GM19025 (cell line): Measurements from ENCODE around the gene CASP7.
"Not testable (repeated sequence)": the region's sequence is repeated elsewhere in the genome, so short reads cannot be mapped to it uniquely, and the experiment has no call there.

Experiments used
- ATAC-seq: cut with Tn5 transposase; IDR thresholded peaks from one replicate; pipeline ENCODE4 v1.9.1; 2021; ENCODE audit warnings: mild to moderate bottlenecking, low read depth, moderate library complexity; ENCODE audit not compliant: unreplicated experiment

CASP7 gene

DNA sequence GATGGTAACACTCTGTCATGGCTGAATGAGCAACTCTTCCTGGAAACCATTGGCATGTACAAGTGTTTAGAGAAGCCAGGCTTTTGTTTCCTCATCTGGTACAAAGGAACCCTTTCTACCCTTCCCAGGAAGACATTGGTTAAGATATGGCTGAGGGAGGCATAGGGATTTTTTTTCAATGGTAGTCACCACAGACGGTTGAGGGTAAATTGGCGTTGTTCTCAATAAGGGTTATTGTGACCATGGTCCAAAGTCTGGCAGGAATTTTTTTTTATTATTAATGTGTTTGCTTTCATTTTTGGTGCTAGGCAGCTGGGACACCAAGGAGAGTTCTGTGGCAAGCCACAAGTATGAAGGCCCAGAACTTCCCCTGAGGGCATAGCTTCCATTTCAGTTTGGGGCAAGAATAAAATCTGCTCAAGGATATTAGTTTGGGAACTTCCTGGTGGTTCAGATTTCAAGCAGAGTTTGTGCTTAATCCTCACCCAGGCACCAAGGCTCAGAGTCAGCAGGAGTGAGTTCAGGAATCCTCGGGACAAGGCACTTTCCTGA, 71.5 kb downstream of the CASP7 start, which contains the start of gene PLEKHS1:
PLEKHS1 (plus strand) TSS at position 502 of the 552 bp plus-strand sequence. CDS start 3,596 bp downstream, outside the sequence.
- ATAC-seq = no peak

DNA sequence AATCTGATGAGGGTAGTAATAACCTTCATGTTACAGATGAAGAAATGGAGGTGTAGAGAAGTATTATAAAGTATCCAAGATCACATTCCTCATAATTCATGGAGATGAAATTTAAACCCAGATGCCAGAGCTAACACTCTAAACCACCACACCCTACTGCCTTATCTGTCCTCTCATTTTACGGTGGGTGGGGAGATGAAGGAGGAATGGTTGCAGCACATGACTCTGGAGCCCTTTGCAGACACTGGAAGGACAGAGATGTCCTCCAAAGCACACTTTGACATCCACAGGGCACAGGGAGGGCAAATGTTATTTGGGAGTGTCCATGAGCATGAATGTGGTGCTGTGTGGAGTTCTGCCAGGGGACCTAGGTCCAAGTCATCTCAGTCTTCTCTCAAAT, 72.8 kb downstream of the CASP7 start:
- ATAC-seq = no peak

DNA sequence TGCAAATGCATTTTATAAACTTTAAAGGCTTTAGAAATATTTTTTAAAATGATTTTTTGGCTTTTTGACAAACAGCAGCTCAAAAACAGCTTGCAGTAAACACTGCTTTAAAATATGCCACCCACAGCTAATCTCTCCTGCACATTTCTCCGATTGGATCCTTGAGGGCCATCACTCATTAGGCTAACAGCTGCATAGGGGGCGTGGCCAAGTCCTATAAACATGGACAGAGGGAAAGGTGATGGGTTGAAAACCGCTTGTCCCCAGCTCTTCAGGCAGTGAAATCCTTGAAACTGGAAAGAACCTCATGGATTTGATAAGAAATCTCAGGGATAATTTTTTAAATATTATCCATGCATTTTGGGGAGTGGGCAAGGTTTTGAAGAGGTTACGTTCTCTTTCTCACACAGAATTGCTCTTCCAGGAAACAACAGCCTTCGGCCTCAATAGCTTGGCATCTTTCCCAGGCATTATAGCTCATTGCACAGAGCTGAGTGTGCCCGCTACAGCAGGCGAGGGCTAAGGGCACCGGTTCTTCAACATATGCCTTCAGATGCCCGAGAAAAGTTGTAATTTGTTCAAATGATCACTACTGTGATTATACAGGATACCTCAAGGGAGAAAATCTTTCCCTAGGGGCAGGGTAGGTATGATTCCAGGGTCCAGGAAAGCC, 73.4 kb downstream of the CASP7 start:
- ATAC-seq = no peak

DNA sequence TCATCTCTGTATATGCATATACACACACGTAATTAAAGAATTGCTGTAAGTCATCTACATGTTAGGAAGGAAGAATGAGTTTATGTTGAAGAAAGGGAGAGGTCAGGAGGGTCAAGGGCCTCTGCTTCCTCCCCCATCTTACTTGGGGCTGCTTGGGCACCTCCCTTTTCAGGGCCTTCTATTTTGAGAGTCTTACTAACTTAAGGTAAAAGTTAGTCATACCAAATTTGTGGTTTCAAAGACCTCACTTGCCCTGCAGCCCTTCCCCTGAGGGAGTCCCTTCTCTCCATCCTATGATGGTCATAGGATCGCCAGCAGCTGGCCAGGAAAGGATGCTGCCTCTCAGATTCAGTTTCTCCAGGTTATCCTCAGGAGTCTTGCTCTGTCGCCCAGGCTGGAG, 74.4 kb downstream of the CASP7 start:
- peak; percentile 53 for ATAC-seq

DNA sequence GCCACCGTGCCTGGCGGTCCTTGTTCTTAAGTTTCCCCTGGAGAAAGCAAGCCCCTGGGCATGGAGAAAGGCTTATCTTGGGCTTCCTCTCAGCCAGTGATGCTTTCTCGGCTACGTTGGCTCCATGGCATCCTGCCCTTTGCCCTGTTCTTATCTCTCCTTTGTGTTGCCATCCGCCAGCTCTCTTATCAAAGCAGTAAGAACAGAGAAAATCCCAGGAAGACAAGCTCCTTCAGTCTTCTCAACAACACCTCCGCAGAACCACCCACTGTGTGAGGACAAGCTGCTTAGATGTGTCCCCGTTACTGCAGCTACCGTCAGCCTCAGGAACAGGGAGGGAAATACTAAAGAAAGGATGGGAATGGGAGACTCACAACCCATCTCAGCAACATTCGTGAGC, 75.1 kb downstream of the CASP7 start:
- ATAC-seq = no peak

DNA sequence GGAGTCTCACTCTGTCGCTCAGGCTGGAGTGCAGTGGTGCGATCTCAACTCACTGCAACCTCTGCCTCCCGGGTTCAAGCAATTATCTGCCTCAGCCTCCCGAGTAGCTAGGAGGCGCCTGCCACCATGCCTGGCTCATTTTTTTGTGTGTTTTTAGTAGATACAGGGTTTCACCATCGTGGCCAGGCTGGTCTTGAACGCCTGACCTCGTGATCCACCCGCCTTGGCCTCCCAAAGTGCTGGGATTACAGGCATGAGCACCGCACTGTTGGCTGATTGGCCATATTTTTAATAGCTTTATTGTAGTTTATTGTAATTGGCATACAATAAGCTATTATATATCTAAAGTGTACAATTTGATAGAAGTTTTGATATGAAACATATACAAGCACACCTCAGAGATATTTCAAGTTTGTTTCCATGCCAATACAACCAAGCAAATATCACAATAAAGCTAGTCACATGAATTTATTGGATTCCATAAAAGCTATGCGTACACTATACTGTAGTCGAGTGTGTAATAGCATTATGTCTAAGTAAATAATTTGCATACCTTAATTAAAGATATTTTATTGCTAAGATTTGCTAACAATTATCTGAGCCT, 77.3 kb downstream of the CASP7 start:
- ATAC-seq = no peak

GRCh38 chr10:113762083-113762482, 82.4 kb downstream of the CASP7 start:
- no peak for ATAC-seq

DNA sequence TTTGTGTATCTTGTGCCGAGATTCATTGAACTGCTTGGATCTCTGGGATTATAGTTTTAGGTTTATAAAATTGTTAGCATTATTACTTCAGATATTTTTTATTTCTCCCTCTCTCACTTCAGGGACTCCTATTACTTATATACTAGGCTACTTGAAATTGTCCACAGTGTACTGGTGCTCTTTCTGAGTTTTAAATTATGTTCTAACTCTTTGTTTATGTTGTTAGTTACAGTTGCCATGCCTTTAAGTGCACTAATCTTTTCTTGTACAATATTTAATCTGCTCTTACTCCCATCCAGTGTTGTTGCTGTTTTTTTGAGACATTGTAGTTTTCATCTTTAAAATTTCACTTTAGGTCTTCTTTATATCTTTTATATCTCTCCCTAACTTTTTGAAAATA, 84.9 kb downstream of the CASP7 start:
- no peak for ATAC-seq

DNA sequence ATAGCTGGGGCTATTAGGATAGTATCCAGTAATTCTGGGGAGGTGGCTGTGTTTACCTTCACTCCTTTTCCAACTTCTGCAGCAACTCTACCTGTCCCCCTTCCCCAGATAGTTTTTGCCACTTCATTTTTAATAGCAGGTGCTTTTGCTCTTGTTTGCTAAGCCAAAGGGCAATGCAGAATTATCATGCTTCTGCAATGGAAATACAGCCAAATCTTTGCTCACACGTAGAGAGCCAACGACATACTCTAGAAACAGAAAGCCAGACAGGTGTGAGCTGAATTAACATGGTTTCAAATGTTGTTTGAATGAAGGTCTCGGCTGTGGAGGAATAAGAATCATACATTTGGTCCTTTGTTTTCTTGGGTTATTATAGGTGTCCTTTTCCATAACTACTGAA, 86.2 kb downstream of the CASP7 start:
- ATAC-seq = no peak

- no peak for ATAC-seq
Measured at GRCh38 chr10:113767222-113767621, 87.5 kb downstream of the CASP7 start.

GRCh38 chr10:113770346-113770745, 90.6 kb downstream of the CASP7 start:
- no peak for ATAC-seq

DNA sequence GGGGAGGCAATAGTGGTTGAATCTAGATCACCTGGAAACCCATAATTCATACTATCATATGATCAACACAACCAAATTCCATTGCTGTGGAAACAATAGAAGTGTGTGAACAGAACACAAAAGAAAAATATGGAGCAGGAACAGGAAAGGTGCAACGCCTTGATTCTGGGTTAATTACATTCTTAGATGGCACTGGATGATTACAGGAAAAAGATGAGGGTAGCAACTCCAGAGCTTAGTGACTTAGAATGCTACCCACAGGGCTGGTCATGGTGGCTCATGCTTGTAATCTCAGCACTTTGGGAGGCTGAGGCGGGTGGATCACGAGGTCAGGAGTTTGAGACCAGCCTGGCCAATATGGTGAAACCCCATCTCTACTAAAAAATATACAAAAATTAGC, 91.4 kb downstream of the CASP7 start:
- ATAC-seq = not testable (repeated sequence)

- no peak for ATAC-seq
Measured at GRCh38 chr10:113775686-113776294, 96.1 kb downstream of the CASP7 start.

DNA sequence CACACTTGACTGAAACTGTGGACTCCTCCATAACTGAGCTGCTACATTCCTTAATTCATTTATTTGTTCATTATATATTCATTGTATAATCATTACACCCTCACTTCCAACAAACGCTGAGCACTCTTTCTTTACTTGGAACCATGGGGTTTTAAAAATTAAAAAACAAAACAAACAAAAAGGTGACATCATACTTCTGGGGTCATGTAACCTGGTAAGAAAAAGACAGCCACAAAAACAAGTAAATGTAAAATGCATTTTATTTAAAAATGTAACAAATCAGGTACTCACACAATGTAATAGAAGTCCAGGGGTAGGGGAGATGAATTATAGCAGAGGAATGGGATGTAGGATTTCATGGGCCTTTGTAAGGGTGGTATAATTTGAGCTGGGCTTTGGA, 96.8 kb downstream of the CASP7 start:
- no peak for ATAC-seq
